Spleen (tissue), 7 donors: ENCODE results near the gene MRPL14.

Experiments
- POLR2A ChIP-seq, 3 donors: fragments of 450-650 bp; IDR thresholded peaks; one replicate each; pipeline ENCODE4 v1.5.1; 2017; ENCODE audit warnings: antibody characterized with exemption in 3 of 3, mild to moderate bottlenecking in 1 of 3
- TF ChIP-seq, protein P1 (sequence below), 11 experiments: fragments of 200-600 bp in 7 of 11; fragments of 450-650 bp in 4 of 11; sonication (generic) in 4 of 11; IDR thresholded peaks in 8 of 11; conservative IDR thresholded peaks in 3 of 11; 1 replicate in 7 of 11; 2 replicates in 4 of 11; pipeline versions ENCODE4 v1.4.0 to v1.8.0; 2016 to 2021; ENCODE audit warnings: antibody characterized with exemption in 11 of 11, inconsistent platforms in 4 of 11, mild to moderate bottlenecking in 1 of 11
- donor health status: DM: no; HTN: no; CAD: no; lungs with moderate emphysema.
- donor health status: DM: no; HTN: no; CAD: no.
- donor health status: DM: no; HTN: no; CAD: no.

GRCh38 chr6:44149369-44150012 is 22.2 kb upstream of the MRPL14 start:
- TF ChIP-seq, protein P1, sequence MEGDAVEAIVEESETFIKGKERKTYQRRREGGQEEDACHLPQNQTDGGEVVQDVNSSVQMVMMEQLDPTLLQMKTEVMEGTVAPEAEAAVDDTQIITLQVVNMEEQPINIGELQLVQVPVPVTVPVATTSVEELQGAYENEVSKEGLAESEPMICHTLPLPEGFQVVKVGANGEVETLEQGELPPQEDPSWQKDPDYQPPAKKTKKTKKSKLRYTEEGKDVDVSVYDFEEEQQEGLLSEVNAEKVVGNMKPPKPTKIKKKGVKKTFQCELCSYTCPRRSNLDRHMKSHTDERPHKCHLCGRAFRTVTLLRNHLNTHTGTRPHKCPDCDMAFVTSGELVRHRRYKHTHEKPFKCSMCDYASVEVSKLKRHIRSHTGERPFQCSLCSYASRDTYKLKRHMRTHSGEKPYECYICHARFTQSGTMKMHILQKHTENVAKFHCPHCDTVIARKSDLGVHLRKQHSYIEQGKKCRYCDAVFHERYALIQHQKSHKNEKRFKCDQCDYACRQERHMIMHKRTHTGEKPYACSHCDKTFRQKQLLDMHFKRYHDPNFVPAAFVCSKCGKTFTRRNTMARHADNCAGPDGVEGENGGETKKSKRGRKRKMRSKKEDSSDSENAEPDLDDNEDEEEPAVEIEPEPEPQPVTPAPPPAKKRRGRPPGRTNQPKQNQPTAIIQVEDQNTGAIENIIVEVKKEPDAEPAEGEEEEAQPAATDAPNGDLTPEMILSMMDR (IDR thresholded peaks at IDR 0.05 in 8 of 11, conservative IDR thresholded peaks at IDR 0.05 in 3 of 11), result no peak
- no peak for TF ChIP-seq POLR2A (IDR thresholded peaks at IDR 0.05)
